ENCODE measurements around the gene MYL4.
A peak's percentile ranks its signal among the peaks of the same experiment; 100 is the strongest.
"Not testable (repeated sequence)": the region's sequence is repeated elsewhere in the genome, so short reads cannot be mapped to it uniquely, and the experiment has no call there.

The MYL4 gene

DNA sequence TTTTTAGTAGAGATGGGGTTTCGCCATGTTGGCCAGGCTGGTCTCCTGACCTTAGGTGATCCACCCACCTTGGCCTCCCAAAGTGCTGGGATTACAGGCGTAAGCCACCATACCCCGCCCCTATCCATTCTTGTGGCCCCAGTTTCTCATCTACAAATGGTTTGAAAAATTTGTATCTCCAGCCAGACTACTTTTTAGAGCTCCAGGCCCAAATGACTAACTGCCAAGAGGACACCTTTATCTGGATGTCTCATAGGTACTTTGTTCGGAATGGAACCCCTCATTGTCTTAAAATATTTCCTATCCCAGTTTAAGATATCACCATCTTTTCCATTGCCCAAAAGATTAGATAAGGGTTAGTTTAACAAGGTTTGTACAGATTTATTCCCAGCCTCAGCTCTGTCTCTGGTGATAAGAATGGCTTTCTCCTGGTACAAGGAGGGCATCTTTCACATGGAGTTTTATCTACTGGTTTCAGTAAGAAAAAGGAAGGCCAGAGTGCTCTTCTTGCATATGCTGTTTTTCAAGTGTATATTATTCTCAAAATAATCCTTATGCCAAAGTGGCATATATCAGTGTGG, 15.1 kb upstream of the MYL4 start:
- DNase-seq = no peak

GRCh38 chr17:47197821-47198220, 11.3 kb upstream of the MYL4 start:
- no peak for DNase-seq

DNA sequence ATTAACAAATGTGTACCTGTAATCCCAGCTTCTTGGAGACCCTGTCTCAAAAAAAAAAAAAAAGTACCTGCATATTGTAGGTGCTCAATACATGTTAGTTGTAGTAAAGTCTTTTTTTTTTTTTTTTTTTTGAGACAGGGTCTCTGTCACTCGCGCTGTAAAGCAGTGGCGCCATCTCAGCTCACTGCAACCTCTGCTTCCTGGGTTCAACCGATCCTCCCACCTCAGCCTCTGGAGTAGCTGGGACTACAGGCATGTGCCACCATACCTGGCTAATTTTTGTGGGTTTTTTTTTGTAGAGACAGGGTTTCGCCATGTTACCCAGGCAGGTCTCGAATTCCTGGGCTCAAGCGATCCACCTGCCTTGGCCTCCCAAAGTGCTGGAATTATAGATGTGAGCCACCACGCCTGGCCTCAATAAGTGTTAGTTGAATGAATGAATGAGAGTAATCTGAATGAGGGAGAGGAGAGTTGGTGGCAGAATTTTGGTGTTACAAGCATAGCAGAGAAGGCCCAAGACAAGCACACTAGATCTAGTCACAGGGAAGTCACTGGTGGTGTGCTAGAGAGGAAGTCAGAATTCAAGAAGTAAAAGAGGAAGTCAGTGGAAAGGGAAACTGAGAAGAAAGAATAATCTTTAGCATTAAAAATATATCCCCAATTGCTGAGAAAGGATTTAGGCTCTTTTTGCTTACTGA, 9.4 kb upstream of the MYL4 start:
- DNase-seq = no peak

DNA sequence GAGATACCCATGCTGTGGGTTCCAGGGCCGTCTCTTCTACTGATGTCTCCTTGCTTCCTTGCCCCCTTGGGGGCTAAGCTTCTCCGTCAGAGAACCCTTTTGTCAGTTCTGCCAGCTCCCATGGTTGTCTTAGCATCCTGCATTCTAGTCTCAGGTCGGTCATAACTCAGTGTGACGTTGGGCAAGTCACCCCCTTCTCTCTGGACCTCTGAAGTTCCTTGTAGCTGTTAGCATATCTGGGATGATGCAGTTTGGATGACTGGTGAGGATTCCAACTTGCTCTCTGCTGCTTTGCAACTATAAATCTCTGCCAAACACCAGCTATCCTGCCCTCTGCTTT, 8.9 kb upstream of the MYL4 start:
- no peak for DNase-seq

DNA sequence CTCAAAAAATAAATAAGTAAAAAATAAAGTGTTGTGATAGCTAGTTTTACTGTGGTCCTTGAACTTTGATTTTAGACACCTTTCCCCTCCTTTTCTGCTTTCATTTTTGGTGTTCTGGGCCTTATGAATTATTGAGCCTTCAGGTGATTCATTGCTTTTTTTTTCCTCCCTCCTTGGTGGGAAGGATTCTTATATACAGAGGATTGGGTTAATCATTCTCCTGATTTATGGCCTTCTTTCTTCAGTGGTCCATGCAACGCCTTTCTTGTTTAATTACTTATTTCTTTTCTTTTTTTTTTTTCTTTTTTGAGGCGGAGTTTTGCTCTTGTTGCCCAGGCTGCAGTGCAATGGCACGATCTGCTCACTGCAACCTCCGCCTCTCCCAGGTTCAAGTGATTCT, 8.0 kb upstream of the MYL4 start:
- DNase-seq = no peak

DNA sequence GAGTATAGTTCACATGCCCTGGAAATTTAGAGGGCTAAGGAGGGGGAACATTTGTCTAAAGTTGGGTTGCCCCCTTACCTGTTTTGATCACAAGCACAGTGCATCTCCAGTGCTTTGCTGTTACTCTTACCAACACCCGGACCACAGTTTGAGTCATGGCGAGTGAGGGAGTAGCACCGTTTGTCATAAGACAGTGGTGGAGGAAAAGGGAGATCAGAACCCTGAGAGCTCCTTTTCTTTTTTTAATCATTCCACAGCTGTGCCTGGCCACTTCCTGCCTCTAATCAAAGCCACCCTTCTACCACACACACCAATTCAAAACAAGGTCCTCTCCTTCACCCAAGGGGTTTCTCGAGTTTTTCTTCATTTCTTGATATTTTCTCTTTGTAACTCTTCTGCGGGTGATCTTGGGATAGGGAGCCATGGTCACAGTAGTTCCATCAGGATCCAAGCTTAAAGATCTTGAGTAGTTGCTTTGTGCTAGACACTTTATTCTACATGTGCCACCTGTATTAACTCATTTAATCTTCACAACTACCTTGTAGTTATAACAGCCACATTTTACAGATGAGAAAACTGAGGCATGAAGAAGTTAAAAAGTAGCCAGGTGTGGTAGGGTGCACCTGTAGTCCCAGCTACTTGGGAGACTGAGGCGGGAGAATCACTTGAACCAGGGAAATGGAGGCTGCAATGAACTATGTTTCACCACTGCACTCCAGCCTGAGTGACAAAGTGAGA, 5.0 kb upstream of the MYL4 start:
- DNase-seq = peak; percentile 26

DNA sequence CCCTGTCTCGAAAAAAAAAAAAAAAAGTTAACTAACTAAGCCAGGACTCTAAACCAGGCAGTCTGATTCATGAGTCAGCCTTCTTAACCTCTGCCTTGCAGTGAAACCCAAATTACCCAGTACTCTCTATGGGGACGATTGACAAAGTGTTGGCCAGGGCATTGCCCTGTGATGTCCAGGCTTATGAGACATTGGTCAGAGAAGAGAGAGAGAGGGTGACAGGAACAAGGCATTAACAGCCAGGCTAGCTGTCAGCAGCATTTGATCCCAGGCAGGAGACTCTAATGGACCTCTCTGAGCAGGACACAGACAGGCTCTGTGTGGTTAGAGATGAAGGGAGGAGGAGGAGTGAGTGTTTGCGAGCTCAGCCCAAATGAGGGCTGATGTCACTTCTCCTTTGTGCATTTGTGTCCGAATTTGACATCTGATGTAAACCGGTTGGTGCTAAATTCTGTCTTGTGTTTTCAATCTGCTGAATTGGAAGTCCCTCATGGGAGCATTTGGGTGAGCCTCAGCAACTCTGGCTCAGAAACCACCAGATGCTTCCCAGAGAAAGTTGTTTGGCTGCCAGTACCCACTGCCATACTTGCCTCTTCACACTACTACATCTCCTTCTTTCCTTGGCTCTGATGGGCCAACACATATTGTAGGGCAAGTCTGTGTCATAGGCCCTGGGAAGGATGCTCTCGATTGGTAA, 4.3 kb upstream of the MYL4 start:
- DNase-seq = no peak

GRCh38 chr17:47205419-47205963, 3.7 kb upstream of the MYL4 start:
- peak; percentile 58 for DNase-seq

- DNase-seq = no peak
Measured at GRCh38 chr17:47207143-47208067, 1.7 kb upstream of the MYL4 start.

DNA sequence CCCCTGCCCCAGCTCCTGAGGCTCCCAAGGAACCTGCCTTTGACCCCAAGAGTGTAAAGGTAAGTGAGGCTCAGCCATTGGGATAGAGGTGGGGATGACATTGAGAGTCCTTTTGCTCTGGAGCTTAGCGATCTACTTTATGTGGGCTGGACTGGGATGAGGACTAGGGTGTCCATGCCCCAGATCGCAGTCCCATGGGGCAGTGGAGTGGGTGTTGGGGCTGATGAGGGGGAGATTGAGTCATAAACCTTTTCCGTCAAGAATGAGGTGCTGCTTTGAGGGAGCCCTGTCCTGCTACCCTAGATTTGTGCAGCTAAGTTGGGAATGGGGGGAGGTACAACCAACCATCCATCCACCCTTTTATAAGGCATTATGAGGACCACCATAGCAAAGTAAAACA, 351 bp downstream of the MYL4 start:
- DNase-seq = no peak

GRCh38 chr17:47210105-47210504, 957 bp downstream of the MYL4 start:
- DNase-seq = no peak

DNA sequence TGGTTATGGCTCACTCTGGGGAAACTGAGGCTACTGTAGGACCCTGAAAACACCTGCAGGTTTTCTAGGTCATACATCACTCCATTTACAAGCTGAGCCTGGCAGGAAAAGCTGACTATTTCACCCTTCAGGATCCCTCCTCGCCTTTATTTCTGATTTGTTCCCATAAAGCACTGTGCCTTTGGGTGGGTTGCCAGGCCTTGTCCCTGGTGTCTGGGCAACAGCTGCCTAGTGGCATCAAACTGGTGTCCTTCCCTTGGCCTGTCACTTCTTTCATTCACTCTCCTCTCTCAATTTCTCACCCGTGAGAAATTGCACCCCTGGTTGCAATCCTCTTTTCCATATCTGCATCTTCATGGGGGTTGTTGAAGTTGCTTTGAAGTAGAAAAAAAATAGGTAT, 1.6 kb downstream of the MYL4 start:
- DNase-seq = no peak

- DNase-seq = no peak
Measured at GRCh38 chr17:47212458-47212857, 3.3 kb downstream of the MYL4 start.

DNA sequence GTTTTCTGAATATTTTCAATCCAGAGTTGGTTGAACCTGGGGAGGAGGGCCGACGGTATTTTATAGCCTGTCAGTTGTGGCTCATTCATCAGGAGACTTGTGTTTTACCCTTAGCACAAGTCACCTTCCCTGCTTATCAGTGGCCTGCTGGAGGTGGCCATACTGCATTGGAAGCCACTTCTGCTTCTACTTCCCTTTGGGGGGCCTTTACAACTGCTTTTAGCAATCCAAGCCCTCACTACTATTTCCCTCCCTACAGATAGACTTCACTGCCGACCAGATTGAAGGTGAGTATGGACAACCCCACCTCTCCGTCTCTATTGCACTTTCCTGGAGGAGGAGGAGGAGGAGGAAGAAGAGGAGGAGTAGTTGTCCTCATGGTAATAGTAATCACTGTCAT, 4.4 kb downstream of the MYL4 start:
- no peak for DNase-seq

DNA sequence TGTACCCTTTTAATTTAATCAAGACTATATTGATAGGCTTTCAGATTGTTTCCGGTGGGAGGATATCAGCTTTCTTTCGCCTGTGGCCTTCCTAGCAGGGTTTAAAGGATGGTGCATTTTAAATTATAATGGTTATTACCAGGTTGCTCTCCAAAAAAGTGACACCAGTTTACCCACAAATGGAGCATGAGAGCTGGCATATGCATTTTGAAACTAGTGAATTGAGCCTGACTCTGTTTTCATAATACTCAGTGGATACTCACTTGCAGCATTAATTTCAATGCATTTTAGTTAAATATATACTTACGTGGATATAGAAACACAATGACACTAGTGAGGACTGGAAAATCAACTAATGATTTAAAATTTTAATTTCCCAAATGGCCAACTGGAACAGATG, 5.8 kb downstream of the MYL4 start:
- DNase-seq = no peak

DNA sequence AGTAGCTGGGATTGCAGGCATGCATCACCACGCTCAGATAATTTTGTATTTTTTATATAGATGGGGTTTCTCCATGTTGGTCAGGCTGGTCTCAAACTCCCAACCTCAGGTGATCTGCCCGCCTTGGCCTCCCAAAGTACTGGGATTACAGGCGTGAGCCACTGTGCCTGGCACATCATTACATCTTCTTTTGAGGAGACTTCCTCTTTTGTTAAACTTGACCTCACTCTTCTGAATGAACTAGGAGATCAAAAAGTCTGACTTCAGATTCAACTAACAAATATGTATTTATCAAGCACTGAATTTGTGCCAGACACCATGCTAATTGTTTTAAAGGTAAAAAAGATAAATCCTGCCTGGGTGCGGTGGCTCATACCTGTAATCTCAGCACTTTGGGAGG, 7.7 kb downstream of the MYL4 start:
- not testable (repeated sequence) for DNase-seq

DNA sequence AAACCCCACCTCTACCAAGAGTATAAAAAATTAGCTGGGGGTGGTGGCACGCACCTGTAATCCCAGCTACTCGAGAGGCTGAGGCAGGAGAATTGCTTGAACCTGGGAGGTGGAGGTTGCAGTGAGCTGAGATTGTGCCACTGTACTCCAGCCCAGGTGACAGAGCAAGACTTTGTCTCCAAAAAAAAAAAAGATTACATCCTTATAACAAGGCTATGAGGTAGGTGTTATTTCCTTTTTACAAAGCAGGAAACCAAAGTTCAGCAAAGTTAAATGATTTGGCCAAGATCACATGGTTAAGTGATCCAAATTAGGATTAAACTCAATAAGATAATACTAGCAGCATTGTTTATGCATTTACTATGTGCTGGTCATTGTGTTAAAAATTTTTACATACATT, 8.1 kb downstream of the MYL4 start:
- DNase-seq = not testable (repeated sequence)

DNA sequence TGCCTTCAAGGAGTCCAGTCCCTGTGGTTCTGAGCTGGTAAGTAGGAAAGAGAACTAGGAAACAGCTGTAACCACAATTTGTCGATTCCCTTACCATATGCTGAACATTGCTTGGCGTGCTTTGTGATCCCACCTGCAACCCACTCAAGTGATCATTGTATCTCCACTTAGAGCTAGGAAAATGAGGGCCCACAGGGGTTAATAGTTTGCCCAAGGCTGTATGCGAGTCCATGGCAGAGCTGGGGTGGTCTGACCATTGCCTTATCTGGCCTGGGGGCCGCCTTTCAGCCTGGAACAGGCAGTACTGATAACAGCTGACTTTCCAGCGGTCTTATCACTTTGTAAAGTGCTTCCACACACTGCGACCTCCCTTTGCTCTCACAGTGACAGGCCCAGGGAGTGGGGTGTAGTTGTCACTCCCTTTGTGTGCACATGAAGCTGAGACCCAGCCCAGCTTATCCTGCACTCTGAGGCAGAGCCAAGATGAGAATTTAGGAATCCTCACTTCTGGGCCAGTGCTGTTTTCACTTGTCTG, 9.8 kb downstream of the MYL4 start:
- DNase-seq = no peak

DNA sequence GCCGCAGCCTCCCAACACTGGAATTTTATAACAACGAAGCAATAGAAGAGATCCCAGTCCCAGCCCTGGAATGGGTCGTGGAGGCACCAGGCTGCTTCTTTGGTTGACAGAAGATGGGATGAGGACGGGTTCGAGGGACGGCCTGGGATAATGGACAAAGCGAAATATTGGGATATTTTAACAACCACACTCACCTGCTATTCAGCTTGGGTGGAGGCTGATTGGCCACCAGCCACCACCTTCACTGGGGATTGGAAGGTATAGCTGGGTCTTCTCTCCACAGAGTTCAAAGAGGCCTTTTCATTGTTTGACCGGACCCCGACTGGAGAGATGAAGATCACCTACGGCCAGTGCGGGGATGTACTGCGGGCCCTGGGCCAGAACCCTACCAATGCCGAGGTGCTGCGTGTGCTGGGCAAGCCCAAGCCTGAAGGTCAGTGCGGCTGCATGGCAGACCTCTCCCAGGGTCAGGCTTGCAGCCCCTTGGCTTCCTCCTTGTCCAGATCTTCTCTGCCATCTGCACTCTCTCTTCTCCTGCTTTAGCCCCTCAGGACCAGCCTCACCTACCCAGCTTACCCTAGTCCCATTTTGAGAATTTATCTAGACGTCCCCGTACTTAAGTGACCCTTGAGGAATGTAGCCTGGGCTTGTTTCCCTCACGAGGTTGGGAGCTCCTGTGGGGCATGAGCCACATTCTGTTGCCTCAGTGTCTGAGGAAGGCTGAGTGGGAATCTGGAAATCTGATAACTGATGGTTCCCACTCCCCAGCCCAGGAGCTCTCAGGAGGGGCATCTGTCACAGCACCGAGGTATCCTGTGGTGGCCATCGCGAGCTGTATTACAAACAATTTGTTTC, 10.7 kb downstream of the MYL4 start:
- DNase-seq = no peak

GRCh38 chr17:47220531-47220999, 11.4 kb downstream of the MYL4 start:
- no peak for DNase-seq

- DNase-seq = no peak
Measured at GRCh38 chr17:47221154-47221553, 12.0 kb downstream of the MYL4 start.

All from stimulated activated CD4-positive, alpha-beta T cell treated with anti-CD3 and anti-CD28 coated beads, Interleukin-4, amount 100 ng/mL, for 1 hour (primary cell).